A673 (cell line): ENCODE measurements around the gene STK17A.

Experiments
- CTCF ChIP-seq: fragments of 300-800, 200-600 bp; sonication (generic); conservative IDR thresholded peaks from 2 replicates; pipeline ENCODE4 v1.5.1; 2017; ENCODE audit warnings: low read depth, mild to moderate bottlenecking, antibody characterized with exemption, low read length, moderate library complexity, mixed read lengths
- EZH2 ChIP-seq: fragments of 200-600 bp; sonication (generic); IDR thresholded peaks from 2 replicates; pipeline ENCODE4 v1.6.1; 2017; ENCODE audit warnings: borderline replicate concordance, low read depth, mild to moderate bottlenecking, mixed read lengths, antibody characterized with exemption, low read length; ENCODE audit not compliant: poor library complexity, severe bottlenecking

GRCh38 chr7:43630482-43630881, 47.6 kb downstream of the STK17A start:
- TF ChIP-seq CTCF (no peak), EZH2 (no peak)
